HCT116 (cell line): Measurements from ENCODE around the gene RAPGEF2. TPM values are rescaled to one million over a fixed set of nuclear protein-coding genes. Genes with fewer than 3 reads are reported as not detected.

Experiments used
- ATAC-seq: fragments of 200-7000 bp; cut with Tn5 transposase; 2 replicates; pipeline ENCODE4 v1.9.1; 2020; ENCODE audit warnings: mild to moderate bottlenecking, moderate library complexity
- BruUV-seq: library from RNA; stranded (reverse); fragments of 400-500 nt; replicated peaks from 2 replicates; lab custom pipeline; 2021; lab: Mats Ljungman, UMichigan
- CTCF ChIA-PET: fragments of 300-600 bp; sonication (Branson Sonifier 250); formaldehyde crosslinking; loops from one replicate; lab custom pipeline; 2021; ENCODE audit warnings: antibody characterized with exemption; lab: Charles Lee
- POLR2A ChIA-PET: fragments of 300-600, 350-600 bp; sonication (Branson Sonifier 250); formaldehyde crosslinking; loops from one replicate; lab custom pipeline; 2021; ENCODE audit warnings: antibody characterized with exemption; lab: Charles Lee
- RAD21 ChIA-PET, 2 experiments: fragments of 300-600 bp; sonication (Branson Sonifier 250); formaldehyde crosslinking; loops; one replicate each; lab custom pipeline; 2023; ENCODE audit warnings: low total read pairs in 2 of 2; ENCODE audit not compliant: uncharacterized antibody in 2 of 2, unreplicated experiment in 2 of 2, low non-redundant PET in 1 of 2; lab: Charles Lee
- DNase-seq: peaks from one replicate; pipeline ENCODE4 v3.0.0-alpha.2; 2010; ENCODE audit warnings: low read depth, low spot score
- H2AFZ ChIP-seq: fragments of 200-600 bp; shearing (Covaris generic), sonication (generic); 2 replicates; pipeline ENCODE4 v1.6.1; 2017; ENCODE audit warnings: low read depth, mixed run types, mixed read lengths, antibody characterized with exemption, low read length; ENCODE audit not compliant: poor library complexity, severe bottlenecking
- H3K27ac ChIP-seq: 2 replicates; pipeline ENCODE4 v1.5.1; 2012; ENCODE audit warnings: low read depth, low read length
- H3K27me3 ChIP-seq: fragments of 200-600 bp; sonication (generic); 2 replicates; pipeline ENCODE4 v1.6.1; 2016; ENCODE audit warnings: mixed run types, low read length, mixed read lengths; ENCODE audit not compliant: insufficient read depth
- H3K36me3 ChIP-seq, 2 experiments: fragments of 200-500 bp in 1 of 2; fragments of 200-600 bp in 1 of 2; sonication (Bioruptor generic) in 1 of 2; sonication (generic) in 1 of 2; 2 replicates each; pipeline versions ENCODE4 v1.5.1 to v1.6.1; 2014 to 2016; ENCODE audit warnings: low read length in 2 of 2, inconsistent platforms in 1 of 2, mixed read lengths in 1 of 2, mixed run types in 1 of 2; ENCODE audit not compliant: insufficient read depth in 2 of 2, control insufficient read depth in 1 of 2
- H3K4me1 ChIP-seq, 2 experiments: fragments of 200-600 bp in 1 of 2; sonication (generic) in 1 of 2; 2 replicates each; pipeline versions ENCODE4 v1.5.1 to v1.6.1; 2012 to 2017; ENCODE audit warnings: low read length in 2 of 2, inconsistent platforms in 1 of 2, mild to moderate bottlenecking in 1 of 2, mixed read lengths in 1 of 2, mixed run types in 1 of 2, moderate library complexity in 1 of 2; ENCODE audit not compliant: insufficient read depth in 2 of 2, control insufficient read depth in 1 of 2
- H3K4me2 ChIP-seq: fragments of 200-600 bp; sonication (generic); 2 replicates; pipeline ENCODE4 v1.6.1; 2017; ENCODE audit warnings: mixed run types, low read length, mixed read lengths
- H3K4me3 ChIP-seq, 2 experiments: fragments of 200-600 bp in 1 of 2; sonication (generic) in 1 of 2; replicated peaks in 1 of 2; 2 replicates each; pipeline ENCODE4 v1.5.1; 2011 to 2016; ENCODE audit warnings: low read length in 2 of 2, control low read depth in 1 of 2, low read depth in 1 of 2, mild to moderate bottlenecking in 1 of 2, mixed read lengths in 1 of 2, mixed run types in 1 of 2
- H3K79me2 ChIP-seq: fragments of 200-600 bp; sonication (generic); 2 replicates; pipeline ENCODE4 v1.6.1; 2017; ENCODE audit warnings: mild to moderate bottlenecking, mixed run types, low read length, moderate library complexity, mixed read lengths; ENCODE audit not compliant: insufficient read depth
- H3K9ac ChIP-seq: fragments of 200-600 bp; sonication (generic); 2 replicates; pipeline ENCODE4 v1.6.1; 2016; ENCODE audit warnings: low read length, mixed read lengths
- H3K9me2 ChIP-seq: fragments of 200-600 bp; sonication (generic), shearing (Covaris generic); 2 replicates; pipeline ENCODE4 v1.6.1; 2017; ENCODE audit warnings: mixed run types, mild to moderate bottlenecking, moderate library complexity; ENCODE audit not compliant: insufficient read depth
- H3K9me3 ChIP-seq, 2 experiments: fragments of 200-500 bp in 1 of 2; fragments of 200-600 bp in 1 of 2; sonication (Bioruptor generic) in 1 of 2; sonication (generic) in 1 of 2; 2 replicates each; pipeline ENCODE4 v1.6.1; 2014 to 2017; ENCODE audit warnings: low read length in 2 of 2, mixed read lengths in 2 of 2, inconsistent platforms in 1 of 2, low read depth in 1 of 2, mild to moderate bottlenecking in 1 of 2, mixed run types in 1 of 2, moderate library complexity in 1 of 2; ENCODE audit not compliant: control insufficient read depth in 1 of 2, insufficient read depth in 1 of 2
- H4K20me1 ChIP-seq: fragments of 200-600 bp; sonication (generic), shearing (Covaris generic); 2 replicates; pipeline ENCODE4 v1.6.1; 2017; ENCODE audit warnings: mixed run types, mild to moderate bottlenecking, moderate library complexity; ENCODE audit not compliant: insufficient read depth
- CBX3 ChIP-seq: IDR thresholded peaks from 2 replicates; pipeline ENCODE4 v1.6.1; 2012; ENCODE audit warnings: low read depth
- EGR1 ChIP-seq: IDR thresholded peaks from 2 replicates; pipeline ENCODE4 v1.6.1; 2012; ENCODE audit warnings: low read depth
- ELF1 ChIP-seq: IDR thresholded peaks from 2 replicates; pipeline ENCODE4 v1.6.1; 2012; ENCODE audit warnings: low read depth, borderline replicate concordance
- EZH2phosphoT487 ChIP-seq: fragments of 200-600 bp; IDR thresholded peaks from 2 replicates; pipeline ENCODE4 v1.6.1; 2018; ENCODE audit warnings: antibody characterized with exemption, borderline replicate concordance
- JUND ChIP-seq: IDR thresholded peaks from 2 replicates; pipeline ENCODE4 v1.6.1; 2012
- POLR2A ChIP-seq: IDR thresholded peaks from 2 replicates; pipeline ENCODE4 v1.7.0; 2011; ENCODE audit warnings: borderline replicate concordance; ENCODE audit not compliant: insufficient read depth, insufficient read length; ENCODE audit errors: extremely low read depth
- POLR2AphosphoS5 ChIP-seq: IDR thresholded peaks from 2 replicates; pipeline ENCODE4 v1.6.1; 2011; ENCODE audit warnings: mild to moderate bottlenecking, low read depth, low read length, moderate library complexity
- RAD21 ChIP-seq: IDR thresholded peaks from 2 replicates; pipeline ENCODE4 v1.6.1; 2012; ENCODE audit warnings: low read depth, mild to moderate bottlenecking
- SIN3A ChIP-seq: IDR thresholded peaks from 2 replicates; pipeline ENCODE4 v1.6.1; 2012; ENCODE audit warnings: low read depth
- SP1 ChIP-seq: IDR thresholded peaks from 2 replicates; pipeline ENCODE4 v1.6.1; 2012; ENCODE audit warnings: low read depth
- SRF ChIP-seq: IDR thresholded peaks from 2 replicates; pipeline ENCODE4 v1.6.1; 2012; ENCODE audit warnings: low read depth
- TCF7L2 ChIP-seq: IDR thresholded peaks from 2 replicates; pipeline ENCODE4 v1.7.0; 2011; ENCODE audit warnings: borderline replicate concordance, inconsistent platforms; ENCODE audit not compliant: insufficient read depth, insufficient read length; ENCODE audit errors: extremely low read depth
- YY1 ChIP-seq: IDR thresholded peaks from 2 replicates; pipeline ENCODE4 v1.6.1; 2011; ENCODE audit warnings: low read length, low read depth, moderate library complexity, mild to moderate bottlenecking; ENCODE audit not compliant: insufficient replicate concordance; ENCODE audit errors: extremely low read depth
- ZFX ChIP-seq: fragments of 450-650 bp; IDR thresholded peaks from 2 replicates; pipeline ENCODE4 v1.6.1; 2017
- ZNF274 ChIP-seq: fragments of 200-500 bp; sonication (Bioruptor generic); IDR thresholded peaks from 2 replicates; pipeline ENCODE4 v1.6.1; 2014; ENCODE audit warnings: mild to moderate bottlenecking, low read depth, low read length, inconsistent platforms
- intact Hi-C: fragments of 100-400 bp; cut with micrococcal nuclease; formaldehyde crosslinking; loops from 2 replicates; pipeline ENCODE4 v1.10.0; 2022
- total RNA-seq: library from RNA; stranded (reverse); gene quantifications from one replicate; pipeline ENCODE4 v1.2.1, GENCODE V29; 2021; ENCODE audit not compliant: unreplicated experiment
- TF ChIP-seq, protein P1 (sequence below): IDR thresholded peaks from 2 replicates; pipeline ENCODE4 v1.6.1; 2011; ENCODE audit warnings: mild to moderate bottlenecking, low read length, moderate library complexity; ENCODE audit not compliant: insufficient replicate concordance; ENCODE audit errors: extremely low read depth
- TF ChIP-seq, protein P2 (sequence below): IDR thresholded peaks from 2 replicates; pipeline ENCODE4 v1.6.1; 2012
- TF ChIP-seq, protein P3 (sequence below): IDR thresholded peaks from 2 replicates; pipeline ENCODE4 v1.6.1; 2012
- TF ChIP-seq, protein P4 (sequence below), 3 experiments: fragments of 200-600 bp in 1 of 3; sonication (generic) in 1 of 3; IDR thresholded peaks in 2 of 3; conservative IDR thresholded peaks in 1 of 3; 2 replicates each; pipeline ENCODE4 v1.5.1; 2012 to 2017; ENCODE audit warnings: low read depth in 2 of 3, low read length in 2 of 3, antibody characterized with exemption in 1 of 3, borderline replicate concordance in 1 of 3, control low read depth in 1 of 3, mild to moderate bottlenecking in 1 of 3, mixed read lengths in 1 of 3, mixed run types in 1 of 3, moderate library complexity in 1 of 3; ENCODE audit not compliant: insufficient read depth in 1 of 3

The RAPGEF2 gene
- total RNA-seq, 1 experiment from 2014 or later = 21.2 TPM

DNA sequence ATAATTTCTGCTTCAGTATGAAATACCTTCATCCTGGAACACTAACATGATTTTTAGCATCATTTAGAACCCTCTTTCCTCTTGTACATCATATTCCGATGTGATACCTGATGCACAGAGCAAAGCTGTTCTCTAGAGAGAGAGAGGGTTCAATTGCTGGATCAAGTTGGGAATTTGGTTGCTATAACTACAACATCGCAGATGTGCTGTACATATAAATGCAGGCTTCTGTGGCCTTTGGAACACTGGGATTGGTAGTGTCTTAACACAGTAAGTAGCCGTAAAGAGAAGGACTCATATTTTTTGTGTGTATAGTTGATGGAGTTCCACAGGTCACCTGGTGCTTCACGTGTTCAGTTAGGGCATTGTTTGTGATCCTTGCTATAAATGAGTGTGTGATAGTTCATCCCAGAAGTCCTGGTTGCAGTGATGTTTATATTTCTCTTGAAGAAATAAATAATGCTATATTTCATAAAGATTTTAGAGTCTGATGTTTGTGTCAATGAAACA is 119.2 kb downstream of the RAPGEF2 start:
- H4K20me1 ChIP-seq = no peaks in the 10 kb centered on the region
- no peak for TF ChIP-seq ZNF274
- ATAC-seq = no peak
- no peak overlapping the region for H3K4me2 ChIP-seq
- intact Hi-C loops = no loop called here
- H3K9me2 ChIP-seq = no peaks in the 10 kb centered on the region
- H3K4me3 ChIP-seq = no peak overlapping the region
- H3K36me3 ChIP-seq = no peaks in the 10 kb centered on the region
- no TSS peak for BruUV-seq
- no peak overlapping the region for H3K9ac ChIP-seq
- no peaks in the 10 kb centered on the region for H3K79me2 ChIP-seq
- no peak overlapping the region for H3K27ac ChIP-seq
- H3K27me3 ChIP-seq = no peaks in the 10 kb centered on the region
- ChIA-PET POLR2A (no interaction called here), RAD21 (no interaction called here), CTCF (no interaction called here)
- no peaks in the 10 kb centered on the region for H3K4me1 ChIP-seq
- H3K9me3 ChIP-seq = no peaks in the 10 kb centered on the region
- no peak for DNase-seq
- no peak overlapping the region for H2AFZ ChIP-seq

DNA sequence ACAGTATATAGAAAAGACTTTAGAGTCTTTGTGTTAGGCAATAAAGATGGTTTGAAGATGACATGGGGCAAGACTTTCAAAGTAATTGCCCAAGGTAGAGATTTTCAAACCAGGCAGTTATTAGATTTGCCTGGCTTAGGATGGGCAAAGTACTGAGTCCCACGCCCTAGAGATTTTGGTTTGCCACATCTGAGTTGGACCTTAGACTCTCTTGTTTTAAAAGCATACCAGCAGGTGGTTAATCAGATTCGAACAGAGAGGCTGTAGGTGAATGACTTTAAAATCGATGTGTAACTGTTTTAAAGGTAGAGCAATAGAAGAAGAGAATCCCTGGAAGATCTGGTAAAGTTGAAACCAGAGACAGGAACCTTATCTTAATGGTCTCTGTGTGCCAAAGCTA is 121.5 kb downstream of the RAPGEF2 start:
- DNase-seq (no peak), ATAC-seq (no peak)
- Histone ChIP-seq H3K36me3 (no peaks in the 10 kb centered on the region), H3K9me3 (no peaks in the 10 kb centered on the region), H3K4me2 (no peak overlapping the region), H3K27me3 (no peaks in the 10 kb centered on the region), H4K20me1 (no peaks in the 10 kb centered on the region), H3K79me2 (no peaks in the 10 kb centered on the region), H2AFZ (no peak overlapping the region), H3K9me2 (no peaks in the 10 kb centered on the region), H3K9ac (no peak overlapping the region), H3K4me3 (no peak overlapping the region), H3K27ac (no peak overlapping the region), H3K4me1 (peaks cover 4 to 18% of the 10 kb centered on the region in 2 experiments)
- POLR2A ChIA-PET = no interaction called here
- intact Hi-C loops = no loop called here
- RAD21 ChIA-PET = no interaction called here
- no TSS peak for BruUV-seq
- no peak for TF ChIP-seq POLR2AphosphoS5
- TF ChIP-seq, protein P1, sequence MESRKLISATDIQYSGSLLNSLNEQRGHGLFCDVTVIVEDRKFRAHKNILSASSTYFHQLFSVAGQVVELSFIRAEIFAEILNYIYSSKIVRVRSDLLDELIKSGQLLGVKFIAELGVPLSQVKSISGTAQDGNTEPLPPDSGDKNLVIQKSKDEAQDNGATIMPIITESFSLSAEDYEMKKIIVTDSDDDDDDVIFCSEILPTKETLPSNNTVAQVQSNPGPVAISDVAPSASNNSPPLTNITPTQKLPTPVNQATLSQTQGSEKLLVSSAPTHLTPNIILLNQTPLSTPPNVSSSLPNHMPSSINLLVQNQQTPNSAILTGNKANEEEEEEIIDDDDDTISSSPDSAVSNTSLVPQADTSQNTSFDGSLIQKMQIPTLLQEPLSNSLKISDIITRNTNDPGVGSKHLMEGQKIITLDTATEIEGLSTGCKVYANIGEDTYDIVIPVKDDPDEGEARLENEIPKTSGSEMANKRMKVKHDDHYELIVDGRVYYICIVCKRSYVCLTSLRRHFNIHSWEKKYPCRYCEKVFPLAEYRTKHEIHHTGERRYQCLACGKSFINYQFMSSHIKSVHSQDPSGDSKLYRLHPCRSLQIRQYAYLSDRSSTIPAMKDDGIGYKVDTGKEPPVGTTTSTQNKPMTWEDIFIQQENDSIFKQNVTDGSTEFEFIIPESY = no peak
- no peak for TF ChIP-seq EZH2phosphoT487
- TF ChIP-seq, protein P2, sequence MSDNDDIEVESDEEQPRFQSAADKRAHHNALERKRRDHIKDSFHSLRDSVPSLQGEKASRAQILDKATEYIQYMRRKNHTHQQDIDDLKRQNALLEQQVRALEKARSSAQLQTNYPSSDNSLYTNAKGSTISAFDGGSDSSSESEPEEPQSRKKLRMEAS = no peak
- no peak for TF ChIP-seq SIN3A
- no peak for TF ChIP-seq ZFX
- TF ChIP-seq, protein P3, sequence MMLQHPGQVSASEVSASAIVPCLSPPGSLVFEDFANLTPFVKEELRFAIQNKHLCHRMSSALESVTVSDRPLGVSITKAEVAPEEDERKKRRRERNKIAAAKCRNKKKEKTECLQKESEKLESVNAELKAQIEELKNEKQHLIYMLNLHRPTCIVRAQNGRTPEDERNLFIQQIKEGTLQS = no peak
- TF ChIP-seq SRF = no peak
- TF ChIP-seq JUND = no peak
- no peak for TF ChIP-seq YY1
- TF ChIP-seq ELF1 = no peak
- TF ChIP-seq POLR2A = no peak
- TF ChIP-seq, protein P4, sequence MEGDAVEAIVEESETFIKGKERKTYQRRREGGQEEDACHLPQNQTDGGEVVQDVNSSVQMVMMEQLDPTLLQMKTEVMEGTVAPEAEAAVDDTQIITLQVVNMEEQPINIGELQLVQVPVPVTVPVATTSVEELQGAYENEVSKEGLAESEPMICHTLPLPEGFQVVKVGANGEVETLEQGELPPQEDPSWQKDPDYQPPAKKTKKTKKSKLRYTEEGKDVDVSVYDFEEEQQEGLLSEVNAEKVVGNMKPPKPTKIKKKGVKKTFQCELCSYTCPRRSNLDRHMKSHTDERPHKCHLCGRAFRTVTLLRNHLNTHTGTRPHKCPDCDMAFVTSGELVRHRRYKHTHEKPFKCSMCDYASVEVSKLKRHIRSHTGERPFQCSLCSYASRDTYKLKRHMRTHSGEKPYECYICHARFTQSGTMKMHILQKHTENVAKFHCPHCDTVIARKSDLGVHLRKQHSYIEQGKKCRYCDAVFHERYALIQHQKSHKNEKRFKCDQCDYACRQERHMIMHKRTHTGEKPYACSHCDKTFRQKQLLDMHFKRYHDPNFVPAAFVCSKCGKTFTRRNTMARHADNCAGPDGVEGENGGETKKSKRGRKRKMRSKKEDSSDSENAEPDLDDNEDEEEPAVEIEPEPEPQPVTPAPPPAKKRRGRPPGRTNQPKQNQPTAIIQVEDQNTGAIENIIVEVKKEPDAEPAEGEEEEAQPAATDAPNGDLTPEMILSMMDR (IDR thresholded peaks at IDR 0.05 in 2 of 3, conservative IDR thresholded peaks at IDR 0.05 in 1 of 3; ENCODE audit: borderline replicate concordance in 1 of 3, insufficient read depth in 1 of 3, low read depth in 2 of 3, low read length in 2 of 3) = no peak
- no peak for TF ChIP-seq SP1
- no peak for TF ChIP-seq TCF7L2
- no peak for TF ChIP-seq CBX3
- no peak for TF ChIP-seq EGR1
- TF ChIP-seq RAD21 = no peak
- CTCF ChIA-PET = no interaction called here
